ENCODE results near the gene UTP14C.
"Not testable (repeated sequence)": the region's sequence is repeated elsewhere in the genome, so short reads cannot be mapped to it uniquely, and the experiment has no call there.

The UTP14C gene

DNA sequence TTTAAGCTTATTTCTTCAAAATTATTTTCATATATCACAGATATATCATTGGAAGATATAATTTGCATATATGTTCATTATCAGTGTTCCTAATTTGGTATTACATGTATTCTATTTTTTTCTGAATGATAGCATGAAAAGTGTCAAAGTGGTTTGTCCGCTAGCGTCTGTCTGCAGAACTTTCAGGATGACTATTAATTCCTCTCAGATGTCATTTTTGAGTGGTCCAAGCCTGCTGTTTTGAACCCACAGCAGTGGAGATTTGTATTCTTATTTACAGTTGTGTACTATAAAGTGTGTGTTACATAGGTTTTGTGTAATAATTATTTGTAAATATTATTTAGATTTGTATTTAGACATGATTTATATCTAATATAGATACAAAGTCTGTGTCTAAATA lies 8.5 kb downstream of the UTP14C start:
- H3K4me3 ChIP-seq (ENCODE audit: low read length) = no peak overlapping the region
- no peak for DNase-seq (ENCODE audit: low read depth, low spot score)

GRCh38 chr13:52034616-52035226 lies 10.2 kb downstream of the UTP14C start:
- no peak overlapping the region for H3K4me3 ChIP-seq (ENCODE audit: low read length)
- no peak for DNase-seq (ENCODE audit: low read depth, low spot score)

DNA sequence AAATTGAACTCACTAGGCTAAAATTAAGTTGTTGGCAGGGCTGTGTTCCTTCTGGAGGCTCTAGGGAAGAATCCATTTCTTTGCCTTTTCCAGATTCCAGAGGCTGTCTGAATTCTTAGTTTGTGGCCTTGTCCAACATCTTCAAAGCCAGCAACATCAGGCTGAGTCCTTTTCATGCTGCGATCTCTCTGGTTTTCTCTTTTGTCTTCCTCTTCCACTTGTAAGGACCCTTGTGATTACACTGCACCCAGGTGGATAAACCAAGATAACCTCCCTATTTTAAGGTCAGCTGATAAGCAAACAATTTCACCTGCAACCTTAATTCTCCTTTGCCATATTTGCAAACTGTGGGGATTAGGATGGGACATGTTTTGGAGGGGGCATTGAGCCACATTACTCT lies 11.5 kb downstream of the UTP14C start:
- no peak overlapping the region for H3K4me3 ChIP-seq (ENCODE audit: low read length)
- no peak for DNase-seq (ENCODE audit: low read depth, low spot score)

DNA sequence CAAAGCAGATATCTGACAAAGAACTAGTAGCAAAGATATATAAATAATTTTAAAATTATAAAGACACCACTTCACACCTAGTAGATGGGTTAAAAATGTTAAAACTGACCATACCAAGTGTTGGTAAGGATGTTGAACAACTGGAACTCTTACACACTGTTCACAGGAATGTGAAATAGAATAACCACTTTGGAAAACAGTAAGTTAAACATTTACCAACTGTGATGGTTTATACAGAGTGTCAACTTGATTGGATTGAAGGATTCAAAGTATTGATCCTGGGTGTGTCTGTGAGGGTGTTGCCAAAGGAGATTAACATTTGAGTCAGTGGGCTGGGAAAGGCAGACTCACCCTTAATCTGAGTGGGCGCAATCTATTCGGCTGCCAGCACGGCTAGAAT lies 19.2 kb downstream of the UTP14C start:
- DNase-seq (ENCODE audit: low read depth, low spot score) = no peak
- H3K4me3 ChIP-seq (ENCODE audit: low read length) = no peak overlapping the region

GRCh38 chr13:52047463-52047862 lies 23.0 kb downstream of the UTP14C start:
- H3K4me3 ChIP-seq (ENCODE audit: low read length) = no peak overlapping the region
- DNase-seq (ENCODE audit: low read depth, low spot score) = no peak

GRCh38 chr13:52048516-52048915 lies 24.0 kb downstream of the UTP14C start:
- DNase-seq (ENCODE audit: low read depth, low spot score) = no peak

GRCh38 chr13:52051400-52051799 lies 26.9 kb downstream of the UTP14C start:
- no peak overlapping the region for H3K4me3 ChIP-seq (ENCODE audit: low read length)
- DNase-seq (ENCODE audit: low read depth, low spot score) = no peak

More at GRCh38 chr13:52048516-52048915, 24.0 kb downstream of the UTP14C start:
- H3K4me3 ChIP-seq (ENCODE audit: low read length) = no peak overlapping the region

- DNase-seq (ENCODE audit: low read depth, low spot score) = no peak
- H3K4me3 ChIP-seq (ENCODE audit: low read length) = no peak overlapping the region
Measured at GRCh38 chr13:52053460-52053859, 29.0 kb downstream of the UTP14C start.

GRCh38 chr13:52061064-52061463 lies 36.6 kb downstream of the UTP14C start:
- H3K4me3 ChIP-seq (ENCODE audit: low read length); DNase-seq (ENCODE audit: low read depth, low spot score): not testable (repeated sequence)

DNA sequence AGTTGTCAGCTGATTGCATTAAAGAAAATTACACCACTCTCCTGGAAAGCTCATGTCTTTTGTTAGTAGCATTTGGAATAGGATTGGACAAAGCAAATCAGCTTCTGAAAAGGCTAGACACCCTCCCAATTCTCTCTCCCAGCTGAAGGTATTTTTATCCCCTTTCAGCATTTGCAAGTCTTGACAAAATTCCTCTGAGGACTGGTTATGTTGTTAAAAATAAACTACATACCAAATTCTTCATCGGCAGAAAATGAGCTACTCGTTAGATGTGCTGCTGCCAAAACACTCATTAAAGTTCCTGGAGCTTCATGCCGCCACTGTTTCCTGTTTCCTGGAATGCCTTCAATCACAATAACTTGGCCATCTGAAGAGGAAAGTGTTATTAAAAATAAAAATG lies 37.1 kb downstream of the UTP14C start:
- no peak for DNase-seq (ENCODE audit: low read depth, low spot score)
- H3K4me3 ChIP-seq (ENCODE audit: low read length) = no peak overlapping the region

DNA sequence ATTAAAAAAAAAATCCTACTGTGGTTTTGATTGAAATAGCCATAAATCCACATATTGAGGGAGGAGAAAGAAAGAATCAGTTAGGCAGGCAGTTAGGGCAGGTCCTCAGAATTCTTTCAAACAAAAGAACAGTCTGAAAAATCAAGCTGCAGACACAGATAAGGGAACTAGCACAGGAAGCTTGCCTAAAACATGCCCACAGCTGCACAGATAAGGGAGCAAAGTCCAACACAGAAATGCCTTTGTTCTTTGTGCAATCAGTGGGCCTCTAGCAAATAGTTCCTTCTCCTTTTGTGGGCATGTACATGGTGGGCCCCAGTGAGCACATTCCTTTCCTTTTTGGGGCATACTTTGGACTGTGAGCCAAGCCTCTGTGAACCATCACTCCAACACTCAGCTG lies 42.7 kb downstream of the UTP14C start:
- no peak for DNase-seq (ENCODE audit: low read depth, low spot score)
- H3K4me3 ChIP-seq (ENCODE audit: low read length) = no peak overlapping the region

DNA sequence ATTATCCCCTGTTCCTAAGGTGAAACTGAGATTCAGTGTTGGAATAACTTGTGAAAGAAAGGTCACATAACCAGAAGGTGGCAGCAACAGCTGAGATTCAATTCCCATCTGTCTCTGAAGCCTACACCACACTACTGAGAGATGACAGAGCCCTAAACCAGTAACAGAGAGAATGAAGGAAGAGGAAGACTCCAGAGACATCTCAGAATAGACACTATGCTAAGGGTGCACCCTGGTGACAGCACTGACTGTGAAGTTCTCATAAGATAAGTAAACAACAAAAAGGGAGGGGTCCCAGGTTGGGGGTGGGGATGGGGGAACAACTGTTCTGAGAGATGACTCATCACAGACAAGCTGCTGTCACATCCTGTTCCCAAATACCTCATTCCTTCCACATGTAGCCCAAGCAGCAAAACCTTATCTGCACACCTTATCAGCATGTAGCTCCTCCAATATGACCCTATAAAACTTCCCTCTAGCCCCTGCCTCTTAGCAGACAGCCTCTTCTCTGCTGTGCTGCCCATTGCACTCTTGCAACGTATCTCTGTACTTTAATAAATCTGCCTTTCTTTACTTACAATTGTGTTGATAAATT lies 46.5 kb downstream of the UTP14C start:
- peak; percentile 41 for DNase-seq (ENCODE audit: low read depth, low spot score)
- H3K4me3 ChIP-seq (ENCODE audit: low read length) = no peak overlapping the region
